Lung microvascular endothelial cell (primary cell): ENCODE data around the gene LCE3D. TPM values are rescaled to one million over a fixed set of nuclear protein-coding genes. Genes with fewer than 3 reads are reported as not detected.

Source experiments
- total RNA-seq: library from RNA; depleted of rRNA; stranded (reverse); fragments of >200 nt; gene quantifications from 2 replicates; pipeline ENCODE4 v1.2.1, GENCODE V29; 2014

LCE3D gene
- total RNA-seq, 1 donor from 2014 or later: not detected

Other genes starting within 250 kb of the LCE3D start
- gene FLG2, start 220.5 kb downstream of the LCE3D start, total RNA-seq: not detected in 2 replicates
- gene CRNN, start 166.3 kb downstream of the LCE3D start, total RNA-seq: not detected in 2 replicates
- not detected in 2 replicates for gene LCE5A, start 69.7 kb downstream of the LCE3D start, total RNA-seq
- gene CRCT1, start 66.0 kb downstream of the LCE3D start, total RNA-seq: not detected in 2 replicates
- not detected in 2 replicates for gene LCE3E, start 13.7 kb downstream of the LCE3D start, total RNA-seq
- gene LCE3C, start 19.7 kb upstream of the LCE3D start, total RNA-seq: not detected in 2 replicates
- not detected in 2 replicates for gene LCE3B, start 33.3 kb upstream of the LCE3D start, total RNA-seq
- gene LCE3A, start 42.6 kb upstream of the LCE3D start, total RNA-seq: not detected in 2 replicates
- gene LCE2D, start 82.9 kb upstream of the LCE3D start, total RNA-seq: not detected in 2 replicates
- not detected in 2 replicates for gene LCE2C, start 94.8 kb upstream of the LCE3D start, total RNA-seq
- not detected in 2 replicates for gene LCE2B, start 105.6 kb upstream of the LCE3D start, total RNA-seq
- not detected in 2 replicates for gene LCE2A, start 117.8 kb upstream of the LCE3D start, total RNA-seq
- gene LCE4A, start 127.6 kb upstream of the LCE3D start, total RNA-seq: not detected in 2 replicates
- not detected in 2 replicates for gene KPRP, start 177.5 kb upstream of the LCE3D start, total RNA-seq
- not detected in 2 replicates for gene LCE1F, start 194.6 kb upstream of the LCE3D start, total RNA-seq
- gene LCE1E, start 205.7 kb upstream of the LCE3D start, total RNA-seq: not detected in 2 replicates
- not detected in 2 replicates for gene LCE1D, start 216.2 kb upstream of the LCE3D start, total RNA-seq
- not detected in 2 replicates for gene LCE1C, start 226.1 kb upstream of the LCE3D start, total RNA-seq
- not detected in 2 replicates for gene LCE1B, start 231.5 kb upstream of the LCE3D start, total RNA-seq
- gene LCE1A, start 247.0 kb upstream of the LCE3D start, total RNA-seq: not detected in 2 replicates